Stimulated activated CD4-positive, alpha-beta T cell treated with anti-CD3 and anti-CD28 coated beads, Interleukin-15, amount 100 ng/mL, for 48 hours (primary cell): Measurements from ENCODE around the gene SMARCA4.
"Not testable (repeated sequence)": the region's sequence is repeated elsewhere in the genome, so short reads cannot be mapped to it uniquely, and the experiment has no call there.

ENCODE experiments used
- DNase-seq, 2 donors: peaks; one replicate each; pipeline ENCODE4 v3.0.0-alpha.2; 2020; ENCODE audit warnings: low read depth in 2 of 2

Gene SMARCA4

GRCh38 chr19:10976131-10976892 lies 15.5 kb downstream of the SMARCA4 start:
- DNase-seq, result no peak

- DNase-seq, result no peak
These were observed 16.9 kb downstream of the SMARCA4 start for GRCh38 chr19:10977742-10978092.

- no peak for DNase-seq
These were observed 19.1 kb downstream of the SMARCA4 start for GRCh38 chr19:10979951-10980381.

- DNase-seq, result no peak
These were observed 20.5 kb downstream of the SMARCA4 start for GRCh38 chr19:10981252-10981895.

GRCh38 chr19:10983026-10983425 lies 22.2 kb downstream of the SMARCA4 start:
- DNase-seq, result no peak

GRCh38 chr19:10984166-10984735 lies 23.4 kb downstream of the SMARCA4 start:
- no peak for DNase-seq

GRCh38 chr19:10985502-10985901 lies 24.7 kb downstream of the SMARCA4 start:
- no peak for DNase-seq

- DNase-seq, result no peak
These were observed 25.7 kb downstream of the SMARCA4 start for GRCh38 chr19:10986301-10987127.

- no peak for DNase-seq
These were observed 26.9 kb downstream of the SMARCA4 start for GRCh38 chr19:10987571-10988297.

GRCh38 chr19:10988380-10988779 lies 27.6 kb downstream of the SMARCA4 start:
- no peak for DNase-seq

GRCh38 chr19:10988921-10989320 lies 28.1 kb downstream of the SMARCA4 start:
- no peak for DNase-seq

GRCh38 chr19:10991076-10991475 lies 30.2 kb downstream of the SMARCA4 start:
- DNase-seq, result no peak

GRCh38 chr19:10991521-10992081 lies 30.8 kb downstream of the SMARCA4 start:
- DNase-seq, result no peak

GRCh38 chr19:10992174-10992573 lies 31.3 kb downstream of the SMARCA4 start:
- DNase-seq, result not testable (repeated sequence)

- no peak for DNase-seq
These were observed 35.2 kb downstream of the SMARCA4 start for GRCh38 chr19:10995926-10996600.

- no peak for DNase-seq
These were observed 37.3 kb downstream of the SMARCA4 start for GRCh38 chr19:10998045-10998533.

- no peak for DNase-seq
These were observed 37.8 kb downstream of the SMARCA4 start for GRCh38 chr19:10998666-10999065.

GRCh38 chr19:11005521-11005920 lies 44.7 kb downstream of the SMARCA4 start:
- DNase-seq, result no peak

GRCh38 chr19:11007385-11007784 lies 46.6 kb downstream of the SMARCA4 start:
- DNase-seq, result no peak

GRCh38 chr19:11007962-11008532 lies 47.2 kb downstream of the SMARCA4 start:
- no peak for DNase-seq
